Adrenal gland (tissue), 5 donors: ENCODE results near the gene DDC.

ENCODE experiments used
- POLR2A ChIP-seq, 2 donors: fragments of 450-650 bp; IDR thresholded peaks; one replicate each; pipeline ENCODE4 v1.6.1; 2017; ENCODE audit warnings: antibody characterized with exemption in 2 of 2, mild to moderate bottlenecking in 2 of 2, moderate library complexity in 1 of 2
- TF ChIP-seq, protein P1 (sequence below), 6 experiments: fragments of 450-650 bp in 4 of 6; fragments of 200-600 bp in 2 of 6; sonication (generic) in 1 of 6; IDR thresholded peaks; 1 replicate in 5 of 6; 2 replicates in 1 of 6; pipeline versions ENCODE4 v1.5.1 to v1.8.0; 2016 to 2021; ENCODE audit warnings: antibody characterized with exemption in 6 of 6, mild to moderate bottlenecking in 2 of 6, moderate library complexity in 1 of 6
- donor health status: DM: no; HTN: no; CAD: no.

DNA sequence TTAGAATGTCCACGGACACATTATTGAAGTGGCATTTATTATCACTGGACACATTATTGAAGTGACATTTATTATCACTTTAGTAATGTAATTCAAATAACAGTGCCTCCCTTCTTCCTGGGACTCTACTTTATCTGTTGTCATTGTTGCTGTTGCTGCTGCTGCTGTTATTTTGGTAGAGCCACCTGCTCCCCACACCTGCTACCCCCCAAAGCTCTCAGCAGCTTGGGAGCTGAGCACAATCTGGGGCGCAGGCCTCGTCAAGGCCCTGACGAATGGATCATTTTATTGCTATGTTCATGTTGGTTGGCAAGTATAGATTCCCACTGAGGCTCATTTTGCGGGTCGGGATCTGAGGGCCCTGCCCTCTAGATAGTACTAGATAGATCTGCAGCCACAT, 139.9 kb downstream of the DDC start:
- TF ChIP-seq, protein P1, sequence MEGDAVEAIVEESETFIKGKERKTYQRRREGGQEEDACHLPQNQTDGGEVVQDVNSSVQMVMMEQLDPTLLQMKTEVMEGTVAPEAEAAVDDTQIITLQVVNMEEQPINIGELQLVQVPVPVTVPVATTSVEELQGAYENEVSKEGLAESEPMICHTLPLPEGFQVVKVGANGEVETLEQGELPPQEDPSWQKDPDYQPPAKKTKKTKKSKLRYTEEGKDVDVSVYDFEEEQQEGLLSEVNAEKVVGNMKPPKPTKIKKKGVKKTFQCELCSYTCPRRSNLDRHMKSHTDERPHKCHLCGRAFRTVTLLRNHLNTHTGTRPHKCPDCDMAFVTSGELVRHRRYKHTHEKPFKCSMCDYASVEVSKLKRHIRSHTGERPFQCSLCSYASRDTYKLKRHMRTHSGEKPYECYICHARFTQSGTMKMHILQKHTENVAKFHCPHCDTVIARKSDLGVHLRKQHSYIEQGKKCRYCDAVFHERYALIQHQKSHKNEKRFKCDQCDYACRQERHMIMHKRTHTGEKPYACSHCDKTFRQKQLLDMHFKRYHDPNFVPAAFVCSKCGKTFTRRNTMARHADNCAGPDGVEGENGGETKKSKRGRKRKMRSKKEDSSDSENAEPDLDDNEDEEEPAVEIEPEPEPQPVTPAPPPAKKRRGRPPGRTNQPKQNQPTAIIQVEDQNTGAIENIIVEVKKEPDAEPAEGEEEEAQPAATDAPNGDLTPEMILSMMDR (IDR thresholded peaks at IDR 0.05) = no peak
- TF ChIP-seq POLR2A (IDR thresholded peaks at IDR 0.05) = no peak
